ENCODE data around the gene RPL13A.

The RPL13A gene

GRCh38 chr19:49497047-49497788 is 9.8 kb downstream of the RPL13A start:
- peak in 1 of 2 donors; percentile 73 for DNase-seq
- Histone ChIP-seq H3K27ac (peak overlapping the region; percentile 89 to 92), H3K36me3 (peaks cover 28 to 46% (median 42%) of the 10 kb centered on the region in 3 donors), H3K9me3 (no peaks in the 10 kb centered on the region), H3K27me3 (no peaks in the 10 kb centered on the region), H3K4me3 (peak overlapping the region; percentile 80 to 87), H3K4me1 (peaks cover 0 to 47% (median 32%) of the 10 kb centered on the region in 4 donors)
- intact Hi-C loops (cut with DNase I; ENCODE audit: low total_unique reads): loop anchor here (10.0 kb wide), 1 partner anchor 178 kb away; the partner anchor contains the start of gene PRMT1
- no peak for TF ChIP-seq CTCF (IDR thresholded peaks at IDR 0.05)

GRCh38 chr19:49497789-49498103 is 10.3 kb downstream of the RPL13A start:
- H3K27ac ChIP-seq: peak overlapping the region in 1 of 2 donors; percentile 92
- peaks cover 0 to 47% (median 32%) of the 10 kb centered on the region in 4 donors for H3K4me1 ChIP-seq
- H3K27me3 ChIP-seq: no peaks in the 10 kb centered on the region
- H3K36me3 ChIP-seq: peaks cover 24 to 41% (median 36%) of the 10 kb centered on the region in 3 donors
- H3K4me3 ChIP-seq: peak overlapping the region in 1 of 2 donors; percentile 80
- no peaks in the 10 kb centered on the region for H3K9me3 ChIP-seq
- no peak for DNase-seq
- intact Hi-C loops (cut with DNase I; ENCODE audit: low total_unique reads): loop anchor here (10.0 kb wide), 1 partner anchor 177 kb away; the partner anchor contains the start of gene PRMT1
- TF ChIP-seq CTCF (IDR thresholded peaks at IDR 0.05): no peak

GRCh38 chr19:49498475-49498874 is 11.1 kb downstream of the RPL13A start:
- H3K4me3 ChIP-seq: no peak overlapping the region
- no peak for TF ChIP-seq CTCF (IDR thresholded peaks at IDR 0.05)
- DNase-seq: no peak
- no peaks in the 10 kb centered on the region for H3K27me3 ChIP-seq
- H3K36me3 ChIP-seq: peaks cover 24 to 33% (median 33%) of the 10 kb centered on the region in 3 donors
- no peak overlapping the region for H3K27ac ChIP-seq
- intact Hi-C loops (cut with DNase I; ENCODE audit: low total_unique reads): loop anchor here (10.0 kb wide), 1 partner anchor 176 kb away; the partner anchor contains the start of gene PRMT1
- H3K9me3 ChIP-seq: no peaks in the 10 kb centered on the region
- peaks cover 0 to 47% (median 33%) of the 10 kb centered on the region in 4 donors for H3K4me1 ChIP-seq

- DNase-seq: no peak
- Histone ChIP-seq H3K27me3 (no peaks in the 10 kb centered on the region), H3K9me3 (no peaks in the 10 kb centered on the region), H3K4me1 (peaks cover 0 to 47% (median 33%) of the 10 kb centered on the region in 4 donors), H3K27ac (no peak overlapping the region), H3K36me3 (peaks cover 24 to 33% (median 33%) of the 10 kb centered on the region in 3 donors), H3K4me3 (no peak overlapping the region)
- TF ChIP-seq CTCF (IDR thresholded peaks at IDR 0.05): no peak
- intact Hi-C loops (cut with DNase I; ENCODE audit: low total_unique reads): loop anchor here (10.0 kb wide), 1 partner anchor 176 kb away; the partner anchor contains the start of gene PRMT1
Measured at GRCh38 chr19:49499030-49499670, 11.7 kb downstream of the RPL13A start.

GRCh38 chr19:49502866-49503581 is 15.6 kb downstream of the RPL13A start:
- TF ChIP-seq CTCF (IDR thresholded peaks at IDR 0.05): peak; percentile 52 to 67
- Histone ChIP-seq H3K9me3 (no peaks in the 10 kb centered on the region), H3K27ac (no peak overlapping the region), H3K27me3 (no peaks in the 10 kb centered on the region), H3K36me3 (peaks cover 14 to 23% (median 23%) of the 10 kb centered on the region in 3 donors), H3K4me3 (no peak overlapping the region), H3K4me1 (peaks cover 0 to 28% (median 16%) of the 10 kb centered on the region in 4 donors)
- intact Hi-C loops (cut with DNase I; ENCODE audit: low total_unique reads): loop anchor here (2.0 kb wide), 1 partner anchor 44 kb away; no protein-coding TSS in a partner anchor
- DNase-seq: peak in 1 of 2 donors; percentile 39
